GM18502 (cell line): Measurements from ENCODE around the gene KIAA1755.
"Not testable (repeated sequence)": the region's sequence is repeated elsewhere in the genome, so short reads cannot be mapped to it uniquely, and the experiment has no call there.

Experiments used
- ATAC-seq: cut with Tn5 transposase; IDR thresholded peaks from one replicate; pipeline ENCODE4 v1.9.1; 2021; ENCODE audit warnings: mild to moderate bottlenecking; ENCODE audit not compliant: unreplicated experiment, poor library complexity

KIAA1755 gene

GRCh38 chr20:38267901-38268514, 7.5 kb upstream of the KIAA1755 start:
- ATAC-seq, result no peak

GRCh38 chr20:38267296-38267695, 6.8 kb upstream of the KIAA1755 start:
- no peak for ATAC-seq

- no peak for ATAC-seq
Measured at GRCh38 chr20:38266426-38266825, 5.9 kb upstream of the KIAA1755 start.

GRCh38 chr20:38262931-38263330, 2.4 kb upstream of the KIAA1755 start:
- ATAC-seq, result no peak

DNA sequence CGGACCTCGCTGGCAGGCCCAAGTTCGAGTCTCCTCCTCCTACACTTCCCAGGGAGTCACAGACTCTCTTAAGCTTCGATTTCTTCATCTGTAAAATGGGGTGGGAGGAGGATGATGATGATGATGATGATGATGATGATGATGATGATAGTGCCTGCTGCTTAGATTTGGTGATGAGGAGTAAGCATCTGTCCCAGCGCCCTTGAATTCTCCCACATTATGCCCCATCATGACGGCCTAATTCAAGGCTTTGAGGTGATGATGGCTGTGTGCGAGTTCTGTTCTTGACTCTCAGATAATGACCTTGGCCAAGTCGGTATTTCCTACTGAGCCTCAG, 487 bp upstream of the KIAA1755 start:
- no peak for ATAC-seq

GRCh38 chr20:38260025-38260377, 534 bp downstream of the KIAA1755 start:
- no peak for ATAC-seq

DNA sequence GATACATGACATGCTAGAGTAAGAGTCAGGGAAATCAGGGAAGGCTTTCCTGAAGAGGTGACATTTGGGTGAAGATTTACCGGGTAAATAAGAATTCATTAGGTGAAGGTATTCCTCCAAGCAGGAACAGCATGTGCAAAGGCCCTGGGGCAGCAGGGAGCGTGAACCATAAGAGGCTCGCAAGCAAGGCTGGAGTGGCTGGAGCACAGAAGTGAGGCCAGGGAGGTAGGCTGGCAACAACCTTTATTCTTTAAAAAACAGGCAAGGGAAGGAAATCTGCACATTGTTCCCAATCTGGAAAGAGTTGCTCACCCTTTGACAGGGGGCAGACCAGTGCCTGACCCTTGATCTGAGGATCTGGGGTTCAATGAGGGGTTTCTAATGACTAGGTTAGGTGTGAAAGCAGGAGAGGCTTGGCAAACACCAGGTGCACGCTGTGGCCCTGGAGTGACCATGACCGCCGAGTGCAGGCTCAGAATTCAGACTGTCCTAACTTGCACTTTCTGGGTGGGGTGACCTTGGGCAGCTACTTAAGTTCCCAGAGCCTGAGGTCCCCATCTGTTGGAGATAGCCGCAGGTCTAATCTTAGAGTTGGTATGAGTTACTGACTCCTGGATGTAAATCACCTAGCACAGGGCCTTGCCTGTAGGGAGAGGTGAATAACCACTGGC, 1.9 kb downstream of the KIAA1755 start:
- ATAC-seq, result no peak

DNA sequence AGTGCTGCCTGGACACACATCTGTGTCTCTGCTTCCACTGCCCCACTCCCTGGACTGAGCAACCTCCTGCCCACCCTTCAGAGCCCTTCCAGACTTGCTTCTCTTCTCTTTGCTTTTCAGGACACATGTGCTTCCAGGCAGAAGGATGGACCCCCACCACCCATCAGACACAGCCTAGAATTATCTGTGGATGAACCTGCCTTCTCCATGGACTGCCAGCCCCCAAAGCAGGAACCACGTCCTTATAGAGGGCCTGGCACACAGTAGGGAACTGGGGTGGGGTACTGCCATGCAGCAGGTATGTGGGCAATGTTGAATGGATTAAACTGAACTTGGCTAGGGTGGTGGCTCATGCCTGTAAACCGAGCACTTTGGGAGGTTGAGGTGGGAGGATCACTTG, 3.6 kb downstream of the KIAA1755 start:
- ATAC-seq, result no peak

DNA sequence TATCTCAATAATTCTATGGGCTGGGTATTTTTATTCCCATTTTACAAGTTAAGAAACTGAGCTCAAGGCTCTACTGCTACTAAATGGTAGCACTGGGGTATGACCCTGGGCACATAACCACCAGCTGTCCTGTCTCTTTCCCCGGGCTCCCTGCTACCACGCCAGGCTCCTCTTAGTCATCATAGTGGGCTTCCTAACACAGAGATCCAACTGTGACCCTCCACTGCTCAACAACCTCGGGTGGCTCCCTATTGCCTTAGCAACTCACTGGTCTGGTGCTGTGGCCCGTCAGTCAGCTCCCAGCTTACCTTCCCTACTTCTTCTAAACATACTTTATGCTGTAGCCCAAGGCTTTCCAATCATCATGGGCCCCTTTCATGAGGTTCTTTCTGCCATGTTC, 4.5 kb downstream of the KIAA1755 start:
- ATAC-seq, result no peak

DNA sequence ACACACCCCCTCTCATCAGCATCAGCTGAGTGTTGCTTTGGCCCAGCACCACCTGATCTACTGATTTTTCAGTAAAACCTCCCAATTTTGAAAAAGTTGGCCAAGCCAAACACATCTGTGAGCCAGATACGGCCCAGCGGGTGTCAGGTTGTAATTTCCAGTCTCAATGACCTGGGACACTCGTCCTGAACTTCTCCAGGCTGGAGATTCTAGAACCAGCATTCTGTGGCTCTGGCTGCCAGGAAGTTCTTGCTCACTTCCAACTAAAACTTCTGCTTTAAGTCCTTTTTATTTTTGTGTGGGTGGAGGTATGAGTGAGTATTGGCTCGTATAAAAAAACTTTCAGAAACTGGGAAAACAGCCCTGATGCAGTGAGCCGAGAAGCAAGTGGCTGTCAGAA, 5.1 kb downstream of the KIAA1755 start:
- no peak for ATAC-seq

DNA sequence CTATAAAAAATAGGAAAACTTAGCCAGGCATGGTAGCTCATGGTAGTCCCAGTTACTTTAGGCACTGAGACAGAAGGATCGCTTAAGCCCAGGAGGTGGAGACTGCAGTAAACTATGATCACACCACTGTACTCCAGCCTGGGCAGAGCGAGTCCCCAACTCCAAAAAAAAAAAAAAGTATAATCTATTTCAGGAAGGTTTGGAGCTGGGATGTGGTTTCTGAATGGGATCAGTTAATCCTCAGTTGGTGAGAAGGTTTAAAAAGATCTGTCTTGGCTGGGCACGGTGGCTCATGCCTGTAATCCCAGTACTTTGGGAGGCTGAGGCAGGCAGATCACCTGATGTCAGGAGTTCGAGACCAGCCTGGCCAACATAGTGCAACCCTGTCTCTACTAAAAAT, 5.9 kb downstream of the KIAA1755 start:
- not testable (repeated sequence) for ATAC-seq

- no peak for ATAC-seq
Measured at GRCh38 chr20:38253571-38253970, 7.0 kb downstream of the KIAA1755 start.

DNA sequence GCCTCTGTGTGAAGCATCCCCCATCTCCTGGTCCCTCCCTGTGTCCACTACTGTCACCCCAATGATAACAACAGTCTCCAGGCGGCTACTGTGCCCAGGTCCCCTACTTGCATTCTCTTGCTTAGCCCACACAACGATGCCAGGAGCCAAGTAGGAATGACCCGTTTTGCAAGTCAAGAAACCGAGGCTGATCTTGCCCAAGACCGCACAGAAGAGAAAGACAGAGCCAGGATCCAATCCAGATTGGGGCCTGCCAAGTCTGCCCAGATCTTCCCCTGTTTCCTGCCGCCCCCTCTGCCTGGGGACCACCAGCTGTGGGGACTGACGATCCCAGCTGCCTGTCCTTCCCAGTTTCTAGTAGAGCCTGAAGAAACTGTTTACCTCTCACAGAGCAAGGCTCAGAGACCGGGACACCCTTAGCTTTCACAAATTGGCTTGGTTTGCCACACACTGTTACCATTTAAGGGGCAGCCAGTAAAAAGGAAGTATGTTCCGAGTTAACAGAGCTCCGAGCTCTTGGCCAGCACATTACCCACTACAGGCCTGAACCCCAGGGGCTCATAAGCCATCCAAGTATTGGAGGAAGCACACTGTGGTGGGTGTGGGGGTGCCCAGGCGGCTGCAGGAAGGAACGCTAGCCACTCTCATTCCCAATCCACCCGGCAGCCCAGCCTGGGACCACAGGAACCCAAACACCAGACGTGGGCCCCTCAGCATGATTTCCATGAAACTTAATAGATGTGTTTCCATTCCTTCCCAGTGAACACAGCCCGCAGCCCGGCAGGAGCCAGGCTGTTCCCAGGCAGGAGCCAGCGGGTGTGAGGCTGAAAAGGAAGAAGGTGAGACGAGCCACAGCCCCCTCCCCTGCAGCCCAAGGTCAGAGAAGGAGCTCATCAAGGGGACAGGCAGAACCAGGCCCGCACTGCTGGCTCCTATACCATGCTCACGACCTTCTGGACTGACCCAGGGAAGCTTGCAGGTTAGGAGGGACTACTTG, 7.9 kb downstream of the KIAA1755 start:
- no peak for ATAC-seq

GRCh38 chr20:38251441-38251840, 9.1 kb downstream of the KIAA1755 start:
- not testable (repeated sequence) for ATAC-seq

DNA sequence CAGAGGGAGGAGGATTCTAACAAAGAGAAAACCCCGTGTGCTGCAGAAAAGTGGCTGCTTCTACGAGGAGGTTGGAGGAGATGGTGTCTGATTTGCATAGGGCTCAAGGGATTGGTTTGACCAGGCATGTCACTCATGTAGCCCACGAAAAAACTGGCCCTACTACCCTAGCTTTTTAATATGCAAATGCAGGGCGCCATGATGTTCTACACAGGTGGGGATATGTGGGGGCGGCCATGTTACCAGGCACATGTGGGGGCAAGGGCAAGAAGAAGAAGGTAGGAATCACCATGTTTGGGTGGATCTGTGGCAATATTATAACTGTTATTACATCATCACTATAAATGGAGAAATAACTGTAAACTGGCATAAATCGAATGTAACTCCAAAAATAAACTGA, 9.9 kb downstream of the KIAA1755 start:
- no peak for ATAC-seq

GRCh38 chr20:38249536-38250310, 10.8 kb downstream of the KIAA1755 start:
- ATAC-seq, result no peak

GRCh38 chr20:38248133-38248532, 12.4 kb downstream of the KIAA1755 start:
- no peak for ATAC-seq

GRCh38 chr20:38247725-38248124, 12.8 kb downstream of the KIAA1755 start:
- ATAC-seq, result not testable (repeated sequence)

DNA sequence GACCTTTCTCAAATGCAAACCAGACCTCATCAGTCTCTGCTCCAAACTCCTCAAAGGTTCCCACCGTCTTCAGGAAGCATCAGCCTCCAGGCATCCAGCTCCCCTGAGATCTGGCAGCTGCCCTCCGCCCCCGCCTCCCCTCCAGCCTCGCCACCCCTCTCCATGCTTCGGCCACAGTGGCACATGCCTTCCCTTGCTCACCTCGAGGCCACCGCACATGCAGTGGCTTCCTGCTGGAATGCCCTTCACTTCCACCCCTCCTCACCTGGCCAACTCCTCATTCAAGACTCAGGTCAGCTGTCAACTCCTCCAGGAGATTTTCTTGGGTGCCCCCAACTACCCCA, 13.4 kb downstream of the KIAA1755 start:
- ATAC-seq, result no peak

- ATAC-seq, result no peak
Measured at GRCh38 chr20:38246357-38247165, 14.0 kb downstream of the KIAA1755 start.
